8988T (cell line): ENCODE data around the gene ARHGAP28.

Experiments
- DNase-seq: peaks from one replicate; pipeline ENCODE4 v3.0.0; 2011

Gene ARHGAP28

DNA sequence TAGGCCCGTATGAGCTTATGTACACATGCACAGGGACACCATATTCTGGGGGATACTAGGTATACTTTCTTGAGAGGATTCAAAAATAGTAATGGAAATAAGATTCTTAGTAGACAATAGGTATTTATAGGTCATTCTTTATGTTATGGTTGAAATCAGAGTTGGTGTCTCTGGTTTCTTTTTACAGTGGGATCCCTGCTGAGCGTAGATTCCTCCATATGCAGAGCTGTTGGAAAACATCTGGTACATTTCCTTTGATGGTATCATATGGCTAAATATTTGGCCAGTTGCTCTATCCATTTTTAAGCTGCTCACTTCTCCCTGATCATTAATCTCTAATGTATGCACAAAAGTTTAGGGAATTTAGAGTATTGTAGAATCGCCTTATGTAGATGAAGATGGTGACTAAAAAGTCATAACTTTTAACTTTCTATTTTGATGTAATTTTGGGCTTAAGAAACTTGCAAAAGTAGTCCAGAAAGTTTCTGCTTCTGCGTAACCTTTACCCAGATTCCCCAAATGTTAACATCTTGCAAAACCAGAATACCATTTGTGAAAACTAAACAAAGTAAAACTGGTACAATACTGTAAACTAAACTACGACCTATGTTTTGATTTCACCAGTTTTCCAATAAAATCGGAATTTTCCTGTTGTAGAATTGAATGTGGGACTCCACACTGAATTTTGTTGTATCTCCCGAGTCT, 5.4 kb downstream of the ARHGAP28 start:
- no peak for DNase-seq

GRCh38 chr18:6737833-6738232, 8.3 kb downstream of the ARHGAP28 start:
- DNase-seq, result no peak

GRCh38 chr18:6738622-6739021, 9.1 kb downstream of the ARHGAP28 start:
- DNase-seq, result no peak

DNA sequence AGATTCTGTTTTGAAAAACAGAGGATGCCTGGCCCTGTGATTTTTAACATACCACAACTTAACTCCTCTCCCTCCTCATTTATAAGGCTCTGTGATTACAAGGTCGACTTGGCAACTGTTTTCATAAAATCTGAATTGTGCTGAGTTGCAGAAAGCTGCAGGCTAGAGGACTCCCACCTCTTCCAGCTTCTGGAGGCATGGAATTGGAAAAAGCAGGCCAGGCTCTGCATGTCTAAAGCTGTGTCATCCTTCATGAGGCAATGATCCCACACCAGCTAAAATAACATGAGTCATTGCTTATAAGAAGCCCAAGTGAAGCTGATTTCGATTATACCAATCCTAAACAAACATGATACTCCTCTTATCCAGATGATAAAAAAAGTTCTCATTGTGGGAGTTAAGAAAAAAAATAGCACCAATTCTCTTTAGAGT, 11.7 kb downstream of the ARHGAP28 start:
- no peak for DNase-seq

GRCh38 chr18:6741786-6742185, 12.3 kb downstream of the ARHGAP28 start:
- DNase-seq, result no peak

GRCh38 chr18:6743999-6744398, 14.5 kb downstream of the ARHGAP28 start:
- DNase-seq, result no peak

DNA sequence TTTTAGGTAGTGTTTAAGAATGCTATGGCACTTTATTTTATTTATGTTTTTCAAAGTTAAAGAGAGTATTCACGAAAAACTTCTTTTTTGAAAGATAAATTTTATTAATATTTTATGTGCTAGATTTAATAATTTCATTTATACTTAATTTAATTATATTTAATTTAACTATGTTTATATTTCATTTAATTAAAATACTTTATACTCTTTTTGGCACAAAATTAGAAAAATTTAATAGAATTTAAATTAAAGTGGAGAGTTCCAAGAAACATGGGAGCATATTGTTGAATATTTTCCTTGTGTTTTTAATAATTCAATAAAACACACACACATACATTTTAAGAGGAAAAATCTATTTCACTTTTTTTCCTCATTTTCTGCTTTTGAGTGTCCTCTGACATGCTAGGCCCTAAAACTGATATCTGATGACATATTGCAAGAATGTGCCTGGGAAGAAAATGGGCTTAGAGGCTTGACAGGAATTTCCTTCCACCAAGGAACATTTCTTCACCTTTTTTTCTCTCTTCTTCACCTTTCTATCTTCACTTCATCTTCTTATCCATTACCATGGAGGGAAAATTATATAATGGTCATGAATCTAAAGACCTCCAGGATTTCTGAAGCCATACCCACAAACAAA, 15.4 kb downstream of the ARHGAP28 start:
- no peak for DNase-seq

DNA sequence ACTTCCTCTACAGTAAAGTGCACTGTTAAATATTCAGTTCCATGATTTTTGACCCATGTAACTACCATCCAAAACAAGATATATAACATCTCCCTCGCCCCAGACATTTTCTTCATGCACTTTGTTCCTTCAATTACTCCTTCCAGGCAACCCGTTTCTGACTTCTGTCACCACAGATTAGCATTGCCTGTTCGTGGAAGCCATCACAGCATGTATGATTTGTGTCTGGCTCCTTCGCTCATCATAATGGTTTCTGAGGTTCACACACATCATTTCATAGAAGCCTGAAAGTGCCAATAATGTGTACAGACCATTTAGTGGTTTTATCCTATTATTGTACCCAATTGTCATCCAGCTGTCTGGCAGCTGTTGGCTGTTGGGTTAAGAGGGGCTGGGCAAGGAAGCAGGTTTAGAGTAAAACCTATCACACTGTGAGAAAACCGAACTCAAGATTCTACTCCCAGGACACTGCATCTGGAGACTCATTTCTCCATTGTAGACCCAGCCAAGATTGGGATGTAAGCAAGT, 16.1 kb downstream of the ARHGAP28 start:
- DNase-seq, result no peak

- no peak for DNase-seq
Measured at GRCh38 chr18:6746386-6746960, 17.0 kb downstream of the ARHGAP28 start.

GRCh38 chr18:6747646-6748045, 18.1 kb downstream of the ARHGAP28 start:
- DNase-seq, result no peak

DNA sequence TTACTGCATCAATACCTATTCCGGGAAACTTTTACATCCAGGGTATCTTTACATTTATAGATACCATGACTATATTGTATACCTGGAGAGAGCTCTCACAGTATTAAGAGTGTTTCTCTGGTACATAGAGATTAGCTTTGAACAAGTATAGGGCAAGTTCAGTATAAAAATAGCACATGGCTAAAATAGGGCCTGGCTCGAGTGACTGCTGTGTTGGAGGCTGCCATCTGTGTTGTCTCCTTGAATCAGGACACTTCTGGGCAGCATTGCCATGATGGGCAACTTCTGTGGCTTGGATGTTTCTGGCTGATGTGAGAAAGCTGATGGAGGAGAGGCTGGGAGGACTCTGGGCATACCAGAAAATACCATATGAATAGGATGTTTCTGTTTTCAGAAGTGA, 18.7 kb downstream of the ARHGAP28 start:
- no peak for DNase-seq

GRCh38 chr18:6750411-6750810, 20.9 kb downstream of the ARHGAP28 start:
- DNase-seq, result no peak

GRCh38 chr18:6751222-6751621, 21.7 kb downstream of the ARHGAP28 start:
- no peak for DNase-seq

- no peak for DNase-seq
Measured at GRCh38 chr18:6752202-6752860, 22.8 kb downstream of the ARHGAP28 start.

- no peak for DNase-seq
Measured at GRCh38 chr18:6755107-6755506, 25.6 kb downstream of the ARHGAP28 start.

- DNase-seq, result no peak
Measured at GRCh38 chr18:6757931-6758330, 28.4 kb downstream of the ARHGAP28 start.

DNA sequence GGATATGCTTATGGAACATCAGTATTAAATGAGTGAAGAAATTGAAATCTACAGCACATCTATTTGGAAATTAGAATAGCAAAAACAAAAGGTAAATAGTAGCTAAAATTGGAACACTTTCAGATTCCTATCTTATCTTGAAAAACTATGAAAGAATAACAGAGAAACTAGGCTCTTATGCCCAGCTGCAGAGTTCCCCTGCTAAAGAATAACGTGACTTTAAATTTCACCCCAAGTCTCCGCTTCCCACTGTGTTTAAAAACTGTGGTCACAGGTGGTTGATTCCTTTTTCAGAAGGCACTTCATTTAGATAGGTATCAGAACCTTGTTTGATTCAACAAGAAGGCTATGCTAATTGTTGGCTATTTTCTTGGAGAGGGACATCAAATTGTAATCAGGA, 30.1 kb downstream of the ARHGAP28 start:
- no peak for DNase-seq

DNA sequence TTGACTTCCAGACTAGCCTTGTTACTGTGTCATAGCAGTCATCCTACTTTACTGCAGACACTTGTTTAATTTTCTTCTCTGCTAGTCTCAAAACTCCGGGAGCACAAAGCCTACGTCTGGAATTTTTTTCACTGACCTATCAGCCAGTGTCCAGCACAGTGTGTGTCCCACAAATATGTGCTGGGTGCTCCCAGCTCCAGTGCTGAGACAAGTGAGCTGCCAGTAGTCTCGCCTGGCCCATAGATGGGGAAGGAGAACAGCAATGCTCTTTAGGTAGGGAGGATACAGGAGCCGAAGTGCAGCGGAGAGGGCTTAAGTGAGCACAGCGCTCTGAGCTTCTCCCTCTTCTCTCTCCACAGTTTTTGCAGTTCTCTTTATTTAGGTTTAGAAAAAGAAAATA, 34.0 kb downstream of the ARHGAP28 start:
- no peak for DNase-seq

DNA sequence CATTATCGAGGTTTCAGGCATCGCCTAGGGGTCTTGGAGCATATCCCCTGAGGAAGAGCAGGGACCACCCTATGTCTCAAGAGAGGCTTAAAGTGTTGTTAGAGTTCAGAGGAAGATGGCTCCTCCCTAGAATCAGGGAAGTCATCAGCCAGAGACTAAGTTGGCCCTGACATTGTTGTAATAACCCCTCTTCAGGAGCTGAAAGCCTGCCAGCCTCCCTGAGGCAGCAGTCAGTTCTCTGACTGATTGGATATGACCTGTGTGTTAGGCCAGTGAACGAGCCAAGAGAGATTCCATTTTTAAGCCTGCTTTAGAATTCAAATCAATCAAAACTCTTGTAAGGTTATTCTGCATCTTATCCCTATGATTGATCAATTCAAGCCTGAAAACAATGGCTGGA, 34.9 kb downstream of the ARHGAP28 start:
- DNase-seq, result no peak

DNA sequence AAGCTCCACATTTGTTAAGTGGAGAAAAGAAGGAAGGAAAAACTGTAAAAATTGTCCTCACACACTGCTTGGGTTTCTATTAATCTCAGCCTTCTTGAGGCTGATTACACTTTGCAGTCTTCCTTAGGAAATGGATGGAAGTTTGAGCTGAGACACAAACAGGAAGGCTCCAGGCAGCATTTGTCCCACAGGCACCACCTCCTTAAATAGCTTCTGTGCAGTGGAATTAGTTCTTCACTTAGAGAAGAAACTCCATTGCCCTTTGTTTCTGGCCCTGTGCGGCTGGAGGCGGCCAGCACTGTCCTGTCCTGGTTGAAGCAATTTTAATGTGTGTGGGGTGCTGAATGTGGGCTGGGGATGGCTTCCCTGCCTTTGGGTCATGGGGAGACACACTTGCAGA, 44.3 kb downstream of the ARHGAP28 start:
- DNase-seq, result no peak

GRCh38 chr18:6775237-6775636, 45.7 kb downstream of the ARHGAP28 start:
- DNase-seq, result no peak

DNA sequence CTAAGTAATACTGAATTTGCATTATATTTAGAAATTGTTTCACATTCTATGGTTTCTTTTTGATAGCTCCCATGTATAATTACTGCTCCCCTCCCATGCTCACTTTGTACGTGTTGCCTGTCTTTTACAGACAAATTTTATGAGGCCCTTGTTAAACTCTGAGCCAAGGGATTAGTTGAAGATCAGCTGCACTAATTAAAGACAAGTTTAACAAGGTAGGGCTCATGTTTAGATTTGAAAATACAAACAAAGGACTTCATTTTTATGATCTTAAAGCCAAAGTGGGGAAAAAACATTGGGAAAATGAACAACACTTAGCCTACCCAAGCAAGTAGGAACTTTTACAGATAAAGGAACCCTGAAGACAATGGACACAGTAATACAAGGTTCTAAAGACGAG, 46.2 kb downstream of the ARHGAP28 start:
- DNase-seq, result no peak

DNA sequence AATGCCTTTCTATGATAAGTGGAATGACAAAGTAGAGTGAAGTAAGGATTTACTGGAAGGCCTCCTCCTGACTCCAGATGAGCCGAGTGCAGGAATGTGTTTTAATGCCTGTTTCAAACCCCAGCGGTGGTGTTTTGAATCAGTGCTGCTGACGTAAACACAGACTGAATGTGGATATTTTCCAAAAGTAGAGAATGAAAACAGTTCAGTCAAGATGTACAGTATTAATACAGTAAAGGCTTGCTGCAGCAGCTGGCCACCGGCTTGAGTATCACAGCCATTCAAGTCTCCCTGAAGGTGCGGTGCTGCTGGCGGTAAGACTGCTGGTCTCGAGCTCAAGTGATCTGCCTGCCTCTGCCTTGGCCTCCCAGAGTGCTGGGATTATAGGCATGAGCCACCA, 46.7 kb downstream of the ARHGAP28 start:
- no peak for DNase-seq

GRCh38 chr18:6777509-6777908, 48.0 kb downstream of the ARHGAP28 start:
- no peak for DNase-seq
